Common myeloid progenitor, CD34-positive (primary cell): Measurements from ENCODE around the gene GLRA1.

Source experiments
- CTCF ChIA-PET: fragments of 350-600 bp; sonication (Branson Sonifier 250); formaldehyde crosslinking; loops from one replicate; lab custom pipeline; 2021; ENCODE audit warnings: antibody characterized with exemption; lab: Charles Lee
- POLR2A ChIA-PET: fragments of 350-600 bp; sonication (Branson Sonifier 250); formaldehyde crosslinking; loops from one replicate; lab custom pipeline; 2021; ENCODE audit warnings: antibody characterized with exemption; lab: Charles Lee
- DNase-seq, 3 donors: peaks; one replicate each; pipeline versions ENCODE4 v3.0.0 to v3.0.0-alpha.2; 2013
- H3K27ac ChIP-seq, 2 experiments: 1 replicate in 1 of 2; 2 replicates in 1 of 2; pipeline ENCODE4 v1.7.0; 2013; ENCODE audit warnings: inconsistent platforms in 2 of 2, low read length in 2 of 2, mild to moderate bottlenecking in 2 of 2, low read depth in 1 of 2, moderate library complexity in 1 of 2; ENCODE audit not compliant: severe bottlenecking in 2 of 2, insufficient read depth in 1 of 2, poor library complexity in 1 of 2
- H3K27me3 ChIP-seq, 5 experiments: replicated peaks in 2 of 5; 1 replicate in 3 of 5; 2 replicates in 2 of 5; pipeline versions ENCODE4 v1.6.1 to v1.7.0; 2013; ENCODE audit warnings: low read length in 4 of 5, mild to moderate bottlenecking in 2 of 5, moderate library complexity in 2 of 5, inconsistent platforms in 1 of 5; ENCODE audit not compliant: insufficient read depth in 5 of 5, control insufficient read depth in 4 of 5
- H3K36me3 ChIP-seq, 4 experiments: 1 replicate in 2 of 4; 2 replicates in 2 of 4; pipeline versions ENCODE4 v1.6.1 to v1.7.0; 2013; ENCODE audit warnings: low read length in 3 of 4, control low read depth in 1 of 4, mild to moderate bottlenecking in 1 of 4; ENCODE audit not compliant: control insufficient read depth in 4 of 4, insufficient read depth in 4 of 4
- H3K4me1 ChIP-seq, 4 experiments: 1 replicate in 3 of 4; 2 replicates in 1 of 4; pipeline versions ENCODE4 v1.6.1 to v1.7.1; 2013; ENCODE audit warnings: low read length in 3 of 4, mild to moderate bottlenecking in 3 of 4, control low read depth in 1 of 4, inconsistent platforms in 1 of 4, moderate library complexity in 1 of 4; ENCODE audit not compliant: control insufficient read depth in 4 of 4, insufficient read depth in 4 of 4; ENCODE audit errors: control extremely low read depth in 1 of 4
- H3K4me3 ChIP-seq, 7 experiments: 1 replicate in 4 of 7; 2 replicates in 3 of 7; pipeline versions ENCODE4 v1.5.1 to v1.7.0; 2013; ENCODE audit warnings: mild to moderate bottlenecking in 7 of 7, low read length in 6 of 7, moderate library complexity in 6 of 7, inconsistent platforms in 2 of 7, low read depth in 2 of 7, control low read depth in 1 of 7; ENCODE audit not compliant: insufficient read depth in 4 of 7, control insufficient read depth in 1 of 7; ENCODE audit errors: extremely low read depth in 1 of 7
- H3K9me3 ChIP-seq, 5 experiments: 1 replicate in 4 of 5; 2 replicates in 1 of 5; pipeline versions ENCODE4 v1.6.1 to v1.7.1; 2013; ENCODE audit warnings: low read length in 4 of 5, mild to moderate bottlenecking in 2 of 5, inconsistent platforms in 1 of 5, low read depth in 1 of 5, moderate library complexity in 1 of 5; ENCODE audit not compliant: control insufficient read depth in 4 of 5, insufficient read depth in 2 of 5; ENCODE audit errors: control extremely low read depth in 1 of 5
- WGBS: methylation state at CpG from one replicate; pipeline ENCODE4 v1.1.5; 2013; ENCODE audit not compliant: insufficient coverage; 5-methylcytosine and 5-hydroxymethylcytosine counted together

Gene GLRA1

DNA sequence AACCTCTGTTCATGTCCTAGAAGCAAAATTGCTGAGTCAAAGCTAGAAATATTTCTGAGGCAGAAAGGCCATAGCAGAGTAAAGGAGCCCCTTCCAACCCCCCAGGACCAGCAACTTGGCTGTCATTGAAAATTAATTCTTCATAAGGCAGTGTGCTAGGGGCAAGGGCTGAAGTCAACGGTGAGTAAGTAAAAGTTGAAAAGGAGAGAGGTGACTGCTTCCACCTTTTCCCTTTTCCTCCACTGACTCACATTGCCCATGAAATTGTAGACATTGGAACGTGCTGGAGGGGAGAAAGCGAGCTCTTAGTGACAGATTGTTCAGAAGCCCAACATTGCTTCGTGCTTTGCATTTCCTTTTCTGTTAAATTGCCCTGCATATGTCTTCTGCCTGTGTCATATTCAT lies 19.1 kb downstream of the GLRA1 start:
- 94% methylated on average over 2 of the region's 4 CpGs for WGBS
- Histone ChIP-seq H3K4me3 (no peak overlapping the region), H3K4me1 (no peaks in the 10 kb centered on the region), H3K27ac (no peak overlapping the region), H3K27me3 (peaks cover 0 to 3% (median 2%) of the 10 kb centered on the region in 5 experiments), H3K36me3 (no peaks in the 10 kb centered on the region), H3K9me3 (no peaks in the 10 kb centered on the region)
- ChIA-PET POLR2A (no interaction called here), CTCF (no interaction called here)
- DNase-seq = no peak

DNA sequence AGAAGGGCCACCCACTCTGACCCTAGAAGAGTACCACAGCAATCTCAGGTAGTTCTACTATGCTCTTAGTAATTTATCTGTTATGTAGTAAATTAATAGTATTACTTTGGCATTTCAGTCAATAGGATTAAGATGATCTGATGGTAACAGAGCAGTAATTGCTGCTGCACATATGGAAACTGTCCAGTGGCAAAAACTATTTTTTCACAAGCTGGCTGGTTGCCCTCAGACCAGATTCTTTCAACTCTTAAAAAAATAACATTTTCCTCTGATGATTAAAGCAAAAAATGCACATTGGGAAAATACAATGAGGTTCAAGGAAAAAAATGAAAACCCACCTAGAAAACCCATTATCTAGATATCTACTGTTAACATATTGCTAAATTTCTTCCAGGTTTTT lies 19.7 kb downstream of the GLRA1 start:
- ChIA-PET POLR2A (no interaction called here), CTCF (no interaction called here)
- no peak overlapping the region for H3K27ac ChIP-seq
- DNase-seq = no peak
- no peak overlapping the region for H3K4me3 ChIP-seq
- H3K4me1 ChIP-seq = no peaks in the 10 kb centered on the region
- no peaks in the 10 kb centered on the region for H3K9me3 ChIP-seq
- H3K27me3 ChIP-seq = peaks cover 0 to 3% (median 2%) of the 10 kb centered on the region in 5 experiments
- no peaks in the 10 kb centered on the region for H3K36me3 ChIP-seq

DNA sequence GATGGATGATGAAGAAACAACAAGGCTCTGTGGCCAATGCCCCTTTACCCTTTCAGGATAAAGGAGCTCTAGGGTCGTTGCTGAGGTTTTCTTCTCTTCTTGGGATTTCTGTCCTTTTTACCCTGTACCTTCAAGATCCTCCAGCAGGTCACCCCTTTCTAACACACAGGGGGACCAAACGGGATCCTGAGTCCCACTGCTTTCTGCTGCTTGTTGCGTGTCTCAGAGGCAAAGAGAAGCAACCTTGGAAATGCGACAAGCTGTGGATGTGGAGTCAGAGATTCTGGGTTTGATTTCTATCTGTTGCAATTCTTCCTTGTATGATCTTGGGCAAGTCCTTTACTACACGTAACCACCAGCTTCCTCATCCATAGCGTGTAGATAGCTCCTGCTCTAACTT lies 20.5 kb downstream of the GLRA1 start:
- CTCF ChIA-PET = no interaction called here
- H3K27ac ChIP-seq = no peak overlapping the region
- WGBS = 43% methylated on average over 4 of the region's 6 CpGs
- POLR2A ChIA-PET = no interaction called here
- peaks cover 0 to 3% (median 2%) of the 10 kb centered on the region in 5 experiments for H3K27me3 ChIP-seq
- no peaks in the 10 kb centered on the region for H3K4me1 ChIP-seq
- H3K4me3 ChIP-seq = no peak overlapping the region
- no peaks in the 10 kb centered on the region for H3K36me3 ChIP-seq
- no peak for DNase-seq
- H3K9me3 ChIP-seq = no peaks in the 10 kb centered on the region

- CTCF ChIA-PET = no interaction called here
- POLR2A ChIA-PET = no interaction called here
- no peaks in the 10 kb centered on the region for H3K9me3 ChIP-seq
- H3K27ac ChIP-seq = no peak overlapping the region
- no CpG with 5 or more reads among the region's 2 CpGs for WGBS
- peaks cover 0 to 3% (median 2%) of the 10 kb centered on the region in 5 experiments for H3K27me3 ChIP-seq
- no peak overlapping the region for H3K4me3 ChIP-seq
- no peak for DNase-seq
- H3K36me3 ChIP-seq = no peaks in the 10 kb centered on the region
- H3K4me1 ChIP-seq = no peaks in the 10 kb centered on the region
Observed at GRCh38 chr5:151903243-151903653, 21.4 kb downstream of the GLRA1 start.

DNA sequence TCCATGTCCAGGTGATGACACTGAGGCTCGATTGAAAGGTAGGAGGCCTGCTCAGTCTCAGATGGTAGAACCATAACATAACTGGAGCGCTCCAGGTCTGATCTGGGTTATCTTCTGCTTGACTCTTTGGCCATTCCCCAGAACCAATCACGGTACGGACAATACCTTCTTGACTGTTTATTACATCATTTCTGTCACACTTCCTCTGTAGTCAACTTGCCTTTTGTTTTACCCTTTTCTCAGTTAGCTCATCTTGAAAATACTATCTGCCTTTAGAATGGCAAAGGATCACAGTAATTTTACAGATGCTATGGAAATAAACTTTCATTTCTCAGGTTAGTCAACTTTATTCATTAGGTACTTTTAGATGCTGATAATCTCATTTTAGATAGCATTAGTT lies 22.4 kb downstream of the GLRA1 start:
- POLR2A ChIA-PET = interaction anchor here (0.5 kb wide), 1 partner anchor 9 kb away, joined by 3 read pairs; no protein-coding TSS in a partner anchor
- CTCF ChIA-PET = no interaction called here
- peaks cover 0 to 3% (median 2%) of the 10 kb centered on the region in 5 experiments for H3K27me3 ChIP-seq

GRCh38 chr5:151901611-151902010 lies 23.0 kb downstream of the GLRA1 start:
- no peaks in the 10 kb centered on the region for H3K9me3 ChIP-seq
- H3K27me3 ChIP-seq = peaks cover 0 to 3% (median 2%) of the 10 kb centered on the region in 5 experiments
- POLR2A ChIA-PET = no interaction called here
- no peaks in the 10 kb centered on the region for H3K36me3 ChIP-seq
- H3K4me3 ChIP-seq = no peak overlapping the region
- DNase-seq = no peak
- no peak overlapping the region for H3K27ac ChIP-seq
- CTCF ChIA-PET = no interaction called here
- no peaks in the 10 kb centered on the region for H3K4me1 ChIP-seq

More for the DNA sequence above, 22.4 kb downstream of the GLRA1 start:
- Histone ChIP-seq H3K36me3 (no peaks in the 10 kb centered on the region), H3K4me3 (no peak overlapping the region), H3K4me1 (no peaks in the 10 kb centered on the region), H3K27ac (no peak overlapping the region), H3K9me3 (no peaks in the 10 kb centered on the region)
- DNase-seq = no peak
- 89% methylated on average over 4 of the region's 4 CpGs for WGBS

DNA sequence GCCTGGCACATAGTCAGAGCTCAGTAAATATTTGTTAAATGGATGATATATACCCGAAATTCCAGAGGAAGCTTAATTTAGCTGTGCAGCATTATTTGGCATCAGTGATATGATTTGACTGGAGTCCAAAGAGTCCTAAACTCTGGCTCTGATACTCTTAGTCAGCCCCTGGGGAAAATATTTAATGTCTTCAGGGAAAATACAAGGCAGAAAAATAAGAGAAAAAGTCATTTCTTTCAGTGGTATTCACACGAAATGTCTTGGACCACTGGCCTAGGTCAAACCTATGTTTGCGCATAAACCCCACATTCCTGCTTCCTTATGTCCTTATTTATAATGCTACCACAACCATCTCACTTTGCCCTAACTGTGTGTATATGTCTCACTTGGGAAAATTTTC lies 23.8 kb downstream of the GLRA1 start:
- H3K36me3 ChIP-seq = no peaks in the 10 kb centered on the region
- H3K27ac ChIP-seq = no peak overlapping the region
- peaks cover 0 to 3% (median 2%) of the 10 kb centered on the region in 5 experiments for H3K27me3 ChIP-seq
- ChIA-PET POLR2A (interaction anchor here (0.6 kb wide), 1 partner anchor 97 kb away, joined by 3 read pairs; no protein-coding TSS in a partner anchor), CTCF (no interaction called here)
- H3K4me1 ChIP-seq = no peaks in the 10 kb centered on the region
- H3K4me3 ChIP-seq = no peak overlapping the region
- no peak for DNase-seq
- no peaks in the 10 kb centered on the region for H3K9me3 ChIP-seq
- WGBS = 95% methylated on average over 2 of the region's 3 CpGs
